Parathyroid adenoma (tissue), 2 donors: ENCODE results near the gene TM7SF2.

Experiments used
- H2AFZ ChIP-seq: fragments of 300-600 bp; sonication (generic); one replicate; pipeline ENCODE4 v1.7.0; 2017; ENCODE audit warnings: antibody characterized with exemption, mild to moderate bottlenecking
- H3K27ac ChIP-seq: fragments of 300-600 bp; sonication (generic); one replicate; pipeline ENCODE4 v1.7.0; 2017
- H3K27me3 ChIP-seq: fragments of 300-600 bp; sonication (generic); one replicate; pipeline ENCODE4 v1.7.0; 2017; ENCODE audit warnings: low read length; ENCODE audit not compliant: control insufficient read depth, insufficient read depth
- H3K36me3 ChIP-seq: fragments of 300-600 bp; sonication (generic); one replicate; pipeline ENCODE4 v1.7.0; 2017; ENCODE audit warnings: low read length; ENCODE audit not compliant: control insufficient read depth, insufficient read depth
- H3K4me1 ChIP-seq: fragments of 300-600 bp; sonication (generic); one replicate; pipeline ENCODE4 v1.7.0; 2017; ENCODE audit warnings: control low read depth
- H3K4me2 ChIP-seq: fragments of 300-600 bp; sonication (generic); one replicate; pipeline ENCODE4 v1.7.0; 2017; ENCODE audit warnings: low read length
- H3K4me3 ChIP-seq: fragments of 300-600 bp; sonication (generic); one replicate; pipeline ENCODE4 v1.7.0; 2017; ENCODE audit warnings: low read depth, low read length
- H3K79me2 ChIP-seq: fragments of 300-600 bp; sonication (generic); one replicate; pipeline ENCODE4 v1.7.0; 2017; ENCODE audit warnings: control low read depth
- H3K9ac ChIP-seq: fragments of 300-600 bp; sonication (generic); one replicate; pipeline ENCODE4 v1.7.0; 2017; ENCODE audit warnings: mild to moderate bottlenecking
- H3K9me3 ChIP-seq: fragments of 300-600 bp; sonication (generic); one replicate; pipeline ENCODE4 v1.7.0; 2017; ENCODE audit warnings: low read length; ENCODE audit not compliant: control insufficient read depth
- TF ChIP-seq, protein P1 (sequence below): fragments of 300-600 bp; sonication (generic); IDR thresholded peaks from one replicate; pipeline ENCODE4 v1.7.0; 2017; ENCODE audit warnings: antibody characterized with exemption, mild to moderate bottlenecking
- donor health status: primary hyperparathyroidism.

TM7SF2 gene

DNA sequence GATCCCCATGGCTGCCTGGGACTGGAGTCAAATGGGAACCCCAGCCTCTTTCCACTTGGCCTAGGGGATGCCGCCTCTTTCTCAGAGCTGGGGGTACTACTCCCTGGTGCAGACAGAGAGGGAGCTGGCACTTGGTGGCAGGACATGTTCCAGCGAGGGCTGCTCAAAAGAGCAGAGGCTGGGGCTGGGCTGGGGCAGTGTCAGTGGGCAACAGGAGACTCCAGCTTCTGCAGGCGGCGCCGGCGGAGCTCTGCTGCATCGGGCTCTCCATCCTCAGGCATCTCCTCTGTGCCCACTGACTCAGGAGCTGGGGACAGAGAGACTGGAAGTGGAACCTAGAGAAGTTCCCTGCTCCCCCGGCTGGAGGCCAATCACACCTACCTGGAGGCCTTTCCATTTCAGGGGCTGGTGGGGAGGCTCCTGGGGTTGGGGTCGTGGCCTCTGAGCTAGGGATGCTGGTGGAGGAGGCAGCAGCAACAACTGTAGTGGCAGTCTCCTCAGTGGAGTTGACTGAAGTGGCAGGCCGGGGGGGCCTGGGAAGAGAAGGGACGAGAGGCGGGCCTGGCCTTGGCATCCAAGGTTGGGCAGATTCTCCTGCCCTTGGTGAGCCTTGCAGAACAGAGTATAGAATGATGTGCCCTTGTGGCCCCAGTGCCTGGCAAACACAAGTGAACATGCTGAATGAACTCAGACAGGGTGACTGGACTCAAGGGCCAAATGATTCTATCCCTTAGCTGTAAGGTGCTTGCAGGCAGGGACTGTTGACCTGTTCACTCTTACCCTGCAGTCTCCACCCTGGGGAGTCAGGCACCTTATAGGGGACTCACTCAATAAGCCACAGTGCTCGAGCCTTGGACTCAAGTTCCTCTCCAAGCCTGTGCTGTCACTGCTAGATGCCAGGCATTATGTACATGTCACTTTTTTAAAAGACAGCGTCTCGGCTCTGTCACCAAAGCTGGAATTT is 16.8 kb downstream of the TM7SF2 start:
- H2AFZ ChIP-seq, result no peak overlapping the region
- no peak overlapping the region for H3K4me3 ChIP-seq
- no peak overlapping the region for H3K4me2 ChIP-seq
- H3K9ac ChIP-seq, result no peak overlapping the region
- no peak overlapping the region for H3K27ac ChIP-seq
- H3K79me2 ChIP-seq, result peaks cover 6% of the 10 kb centered on the region
- TF ChIP-seq, protein P1, sequence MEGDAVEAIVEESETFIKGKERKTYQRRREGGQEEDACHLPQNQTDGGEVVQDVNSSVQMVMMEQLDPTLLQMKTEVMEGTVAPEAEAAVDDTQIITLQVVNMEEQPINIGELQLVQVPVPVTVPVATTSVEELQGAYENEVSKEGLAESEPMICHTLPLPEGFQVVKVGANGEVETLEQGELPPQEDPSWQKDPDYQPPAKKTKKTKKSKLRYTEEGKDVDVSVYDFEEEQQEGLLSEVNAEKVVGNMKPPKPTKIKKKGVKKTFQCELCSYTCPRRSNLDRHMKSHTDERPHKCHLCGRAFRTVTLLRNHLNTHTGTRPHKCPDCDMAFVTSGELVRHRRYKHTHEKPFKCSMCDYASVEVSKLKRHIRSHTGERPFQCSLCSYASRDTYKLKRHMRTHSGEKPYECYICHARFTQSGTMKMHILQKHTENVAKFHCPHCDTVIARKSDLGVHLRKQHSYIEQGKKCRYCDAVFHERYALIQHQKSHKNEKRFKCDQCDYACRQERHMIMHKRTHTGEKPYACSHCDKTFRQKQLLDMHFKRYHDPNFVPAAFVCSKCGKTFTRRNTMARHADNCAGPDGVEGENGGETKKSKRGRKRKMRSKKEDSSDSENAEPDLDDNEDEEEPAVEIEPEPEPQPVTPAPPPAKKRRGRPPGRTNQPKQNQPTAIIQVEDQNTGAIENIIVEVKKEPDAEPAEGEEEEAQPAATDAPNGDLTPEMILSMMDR, result no peak
- H3K4me1 ChIP-seq, result peaks cover 2% of the 10 kb centered on the region
- H3K9me3 ChIP-seq, result no peaks in the 10 kb centered on the region
- H3K27me3 ChIP-seq, result no peaks in the 10 kb centered on the region
- no peaks in the 10 kb centered on the region for H3K36me3 ChIP-seq

DNA sequence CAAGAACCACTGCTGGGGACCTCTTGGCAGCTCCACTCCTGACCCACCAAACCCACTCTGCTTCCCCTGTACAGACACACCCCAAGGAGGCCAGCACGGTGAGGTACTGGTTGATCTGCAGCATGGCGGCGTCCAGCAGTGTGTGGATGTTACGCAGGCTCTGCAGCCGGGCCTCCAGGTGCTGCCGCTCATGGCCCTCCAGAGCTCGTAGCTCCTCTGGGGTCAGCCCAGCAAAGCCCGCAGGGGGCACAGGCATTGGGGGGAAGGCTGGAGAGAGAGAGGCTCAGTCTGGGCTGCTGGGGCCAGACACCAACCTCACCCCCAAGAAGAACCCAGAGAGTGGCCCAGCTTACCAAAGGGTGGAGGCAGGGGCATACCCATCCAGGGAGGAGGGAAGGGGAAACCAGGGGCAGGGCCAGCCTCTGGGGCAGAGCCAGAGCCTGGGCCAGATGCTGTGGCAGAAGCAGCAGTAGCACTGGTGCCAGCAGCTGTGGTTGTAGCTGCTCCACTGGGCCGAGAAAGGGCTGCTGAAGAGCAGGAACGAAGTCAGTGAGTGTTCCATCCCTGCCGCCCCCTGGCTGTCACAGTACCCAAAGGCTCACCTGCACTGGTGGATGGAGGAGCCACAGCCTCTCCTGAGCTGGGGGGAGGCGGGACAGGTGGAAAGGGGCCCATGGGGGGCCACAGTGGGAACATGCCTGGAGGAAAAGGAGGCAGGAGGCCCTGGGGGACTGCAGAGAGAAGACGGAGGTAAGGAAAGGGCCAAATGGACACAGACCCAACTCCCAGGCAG is 18.2 kb downstream of the TM7SF2 start:
- H3K9me3 ChIP-seq, result no peaks in the 10 kb centered on the region
- no peak overlapping the region for H3K4me2 ChIP-seq
- no peaks in the 10 kb centered on the region for H3K36me3 ChIP-seq
- H3K79me2 ChIP-seq, result peaks cover 10% of the 10 kb centered on the region
- H3K4me1 ChIP-seq, result peaks cover 2% of the 10 kb centered on the region
- TF ChIP-seq, protein P1, result no peak
- no peaks in the 10 kb centered on the region for H3K27me3 ChIP-seq
- H3K4me3 ChIP-seq, result no peak overlapping the region
- no peak overlapping the region for H3K9ac ChIP-seq
- no peak overlapping the region for H3K27ac ChIP-seq
- no peak overlapping the region for H2AFZ ChIP-seq

GRCh38 chr11:65130631-65131416 is 19.2 kb downstream of the TM7SF2 start:
- peaks cover 2% of the 10 kb centered on the region for H3K4me1 ChIP-seq
- no peak overlapping the region for H3K27ac ChIP-seq
- H3K9ac ChIP-seq, result no peak overlapping the region
- H3K4me2 ChIP-seq, result no peak overlapping the region
- no peak overlapping the region for H3K4me3 ChIP-seq
- no peaks in the 10 kb centered on the region for H3K27me3 ChIP-seq
- TF ChIP-seq, protein P1, result no peak
- H3K9me3 ChIP-seq, result no peaks in the 10 kb centered on the region
- peaks cover 10% of the 10 kb centered on the region for H3K79me2 ChIP-seq
- no peaks in the 10 kb centered on the region for H3K36me3 ChIP-seq
- H2AFZ ChIP-seq, result no peak overlapping the region

DNA sequence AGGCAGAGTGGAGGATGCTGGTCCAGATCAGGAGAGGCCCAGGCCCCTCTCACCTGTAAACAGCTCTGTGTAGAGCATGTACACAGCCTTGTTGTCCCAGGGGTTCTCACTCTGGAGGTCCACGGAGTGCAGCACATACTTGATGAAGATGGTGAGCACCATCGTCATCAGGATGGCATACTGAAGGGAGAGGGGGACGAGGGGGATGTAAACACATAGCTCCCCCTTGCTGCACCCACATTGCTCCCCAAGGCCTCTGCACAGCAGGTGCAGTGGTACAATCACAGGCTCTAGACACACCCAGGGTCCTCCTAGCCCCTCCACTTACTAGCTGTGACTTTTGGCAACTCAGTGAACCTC is 19.7 kb downstream of the TM7SF2 start:
- Histone ChIP-seq H2AFZ (no peak overlapping the region), H3K27ac (no peak overlapping the region), H3K9ac (no peak overlapping the region), H3K36me3 (no peaks in the 10 kb centered on the region), H3K4me1 (peaks cover 2% of the 10 kb centered on the region), H3K4me2 (no peak overlapping the region), H3K27me3 (no peaks in the 10 kb centered on the region), H3K9me3 (no peaks in the 10 kb centered on the region), H3K4me3 (no peak overlapping the region), H3K79me2 (peaks cover 10% of the 10 kb centered on the region)
- TF ChIP-seq, protein P1, result no peak
